Endothelial cell of umbilical vein (primary cell): Measurements from ENCODE around the gene ZNF462. TPM values are rescaled to one million over a fixed set of nuclear protein-coding genes. Genes with fewer than 3 reads are reported as not detected.

Experiments used
- BruUV-seq: library from RNA; stranded (reverse); fragments of 400-500 nt; replicated peaks from 2 replicates; lab custom pipeline; 2021; lab: Mats Ljungman, UMichigan
- CTCF ChIA-PET: fragments of 300-600, 350-600 bp; sonication (Branson Sonifier 250); formaldehyde crosslinking; loops from one replicate; lab custom pipeline; 2021; ENCODE audit warnings: antibody characterized with exemption, inconsistent platforms; lab: Charles Lee
- POLR2A ChIA-PET: fragments of 300-600, 350-600 bp; sonication (Branson Sonifier 250); formaldehyde crosslinking; loops from one replicate; lab custom pipeline; 2021; ENCODE audit warnings: antibody characterized with exemption, inconsistent platforms; lab: Charles Lee
- DNase-seq: peaks from one replicate; pipeline ENCODE4 v3.0.0-alpha.2; 2011; ENCODE audit warnings: low read depth, low spot score
- FAIRE-seq: peaks from 2 replicates; lab custom pipeline; 2011; peaks lifted over from hg19 to GRCh38; lab: Jason Lieb, UNC
- H2AFZ ChIP-seq: 2 replicates; pipeline ENCODE4 v1.6.0; 2012; ENCODE audit warnings: low read depth, low read length, control low read depth, inconsistent platforms
- H3K27ac ChIP-seq: 2 replicates; pipeline ENCODE4 v1.5.1; 2011; ENCODE audit warnings: low read depth, mild to moderate bottlenecking, control low read depth, low read length, moderate library complexity; ENCODE audit not compliant: insufficient read depth
- H3K27me3 ChIP-seq, 2 experiments: 2 replicates each; pipeline versions ENCODE4 v1.6.0 to v1.6.1; 2011; ENCODE audit warnings: low read length in 2 of 2, mixed read lengths in 1 of 2; ENCODE audit not compliant: control insufficient read depth in 2 of 2, insufficient read depth in 2 of 2
- H3K36me3 ChIP-seq, 2 experiments: 2 replicates in 1 of 2; 3 replicates in 1 of 2; pipeline ENCODE4 v1.5.1; 2011; ENCODE audit warnings: low read length in 2 of 2, mild to moderate bottlenecking in 1 of 2, moderate library complexity in 1 of 2; ENCODE audit not compliant: control insufficient read depth in 2 of 2, insufficient read depth in 2 of 2; ENCODE audit errors: extremely low read depth in 1 of 2
- H3K4me1 ChIP-seq: 3 replicates; pipeline ENCODE4 v1.5.1; 2011; ENCODE audit warnings: mild to moderate bottlenecking, low read length; ENCODE audit not compliant: control insufficient read depth, insufficient read depth; ENCODE audit errors: extremely low read depth
- H3K4me2 ChIP-seq: 2 replicates; pipeline ENCODE4 v1.6.1; 2011; ENCODE audit warnings: low read length, control low read depth, mixed read lengths; ENCODE audit not compliant: insufficient read depth
- H3K4me3 ChIP-seq, 3 experiments: fragments of 200-600 bp in 1 of 3; sonication (generic), shearing (Covaris generic) in 1 of 3; replicated peaks in 1 of 3; 2 replicates each; pipeline ENCODE4 v1.5.1; 2011 to 2016; ENCODE audit warnings: control low read depth in 3 of 3, low read length in 3 of 3, mild to moderate bottlenecking in 2 of 3, inconsistent platforms in 1 of 3, low read depth in 1 of 3, moderate library complexity in 1 of 3; ENCODE audit not compliant: insufficient read depth in 1 of 3
- H3K79me2 ChIP-seq: 2 replicates; pipeline ENCODE4 v1.6.0; 2012; ENCODE audit warnings: low read length, inconsistent platforms; ENCODE audit not compliant: control insufficient read depth, insufficient read depth
- H3K9ac ChIP-seq: replicated peaks from 2 replicates; pipeline ENCODE3; 2011; ENCODE audit warnings: low read length, control low read depth; ENCODE audit not compliant: insufficient read depth; ENCODE audit errors: extremely low read depth
- H3K9me1 ChIP-seq: replicated peaks from 3 replicates; pipeline ENCODE4 v1.6.0; 2011; ENCODE audit warnings: mild to moderate bottlenecking, low read length; ENCODE audit not compliant: control insufficient read depth, insufficient read depth; ENCODE audit errors: extremely low read depth
- H3K9me3 ChIP-seq: replicated peaks from 2 replicates; pipeline ENCODE4 v1.5.1; 2012; ENCODE audit warnings: low read length, inconsistent platforms; ENCODE audit not compliant: control insufficient read depth, insufficient read depth
- H4K20me1 ChIP-seq: replicated peaks from 2 replicates; pipeline ENCODE3; 2011; ENCODE audit warnings: mild to moderate bottlenecking, low read length; ENCODE audit not compliant: control insufficient read depth, insufficient read depth; ENCODE audit errors: extremely low read depth
- CTCF ChIP-seq, 2 donors: IDR thresholded peaks; 1 replicate in 1 of 2; 2 replicates in 1 of 2; pipeline ENCODE4 v1.5.1; 2011; ENCODE audit warnings: low read length in 2 of 2, mild to moderate bottlenecking in 2 of 2, moderate library complexity in 2 of 2, control low read depth in 1 of 2, inconsistent platforms in 1 of 2, low read depth in 1 of 2; ENCODE audit not compliant: insufficient read depth in 1 of 2; ENCODE audit errors: extremely low read depth in 1 of 2
- EZH2 ChIP-seq: IDR thresholded peaks from 2 replicates; pipeline ENCODE4 v1.6.1; 2012; ENCODE audit warnings: borderline replicate concordance, low read depth, mild to moderate bottlenecking, moderate library complexity, low read length, inconsistent platforms; ENCODE audit not compliant: severe bottlenecking
- FOS ChIP-seq: IDR thresholded peaks from 2 replicates; pipeline ENCODE4 v1.6.1; 2011; ENCODE audit warnings: mild to moderate bottlenecking, low read length, moderate library complexity, borderline replicate concordance; ENCODE audit not compliant: insufficient read depth
- GATA2 ChIP-seq: IDR thresholded peaks from 2 replicates; pipeline ENCODE4 v1.7.0; 2011; ENCODE audit warnings: low read depth, mild to moderate bottlenecking, moderate library complexity, mixed read lengths, low read length; ENCODE audit not compliant: insufficient read length, insufficient read depth
- JUN ChIP-seq: IDR thresholded peaks from 2 replicates; pipeline ENCODE4 v1.6.1; 2011; ENCODE audit warnings: borderline replicate concordance, low read depth; ENCODE audit not compliant: insufficient read length, insufficient read depth
- MAX ChIP-seq: IDR thresholded peaks from 2 replicates; pipeline ENCODE4 v1.6.1; 2011; ENCODE audit not compliant: insufficient read depth, insufficient read length
- MYC ChIP-seq: IDR thresholded peaks from one replicate; pipeline ENCODE4 v1.6.1; 2011; ENCODE audit warnings: mild to moderate bottlenecking, low read depth, low read length
- POLR2A ChIP-seq: IDR thresholded peaks from 2 replicates; pipeline ENCODE4 v1.6.1; 2012; ENCODE audit warnings: low read depth, mild to moderate bottlenecking, control low read depth, low read length
- POLR2AphosphoS5 ChIP-seq: IDR thresholded peaks from 2 replicates; pipeline ENCODE4 v1.6.1; 2012; ENCODE audit warnings: low read depth, mild to moderate bottlenecking, control low read depth, low read length, moderate library complexity; ENCODE audit not compliant: insufficient read depth
- dilution Hi-C: fragments of 300-500 bp; cut with MboI; formaldehyde crosslinking; loops from one replicate; pipeline ENCODE4 v1.15.0; 2019; ENCODE audit warnings: low sequenced_read_pairs; ENCODE audit not compliant: extremely low pct_ligation_motif_present
- intact Hi-C: fragments of 100-400 bp; cut with micrococcal nuclease; formaldehyde crosslinking; loops from one replicate; pipeline ENCODE4 v1.10.0; 2022
- polyA plus RNA-seq, 4 experiments: library from polyadenylated mRNA; depleted of rRNA in 3 of 4; stranded (reverse) in 3 of 4; unstranded in 1 of 4; fragments of >200 nt; gene quantifications; 2 replicates each; pipeline versions ENCODE4 v1.2.1 to v1.2.3, GENCODE V29; 2011 to 2012; ENCODE audit warnings: missing spikeins in 1 of 4
- total RNA-seq: library from RNA; stranded (reverse); gene quantifications from 2 replicates; pipeline ENCODE4 v1.2.3, GENCODE V29; 2021

Gene ZNF462
- total and polyA plus RNA-seq, 2 donors (not counting 3 experiments of a cell fraction or from before 2014, with no cell fraction given): 6.2 to 24.7 TPM

GRCh38 chr9:106972082-106972481 lies 109.1 kb downstream of the ZNF462 start:
- no peak overlapping the region for H3K4me3 ChIP-seq
- TF ChIP-seq CTCF (IDR thresholded peaks at IDR 0.05; ENCODE audit: extremely low read depth in 1 of 2, insufficient read depth in 1 of 2, low read depth in 1 of 2, low read length in 2 of 2) (no peak), MAX (no peak), POLR2A (no peak), JUN (no peak), FOS (no peak), MYC (no peak), GATA2 (no peak), EZH2 (no peak), POLR2AphosphoS5 (no peak)
- no peaks in the 10 kb centered on the region for H3K9me3 ChIP-seq
- FAIRE-seq (no peak), DNase-seq (no peak)
- H4K20me1 ChIP-seq: no peaks in the 10 kb centered on the region
- ChIA-PET CTCF (no interaction called here), POLR2A (no interaction called here)
- peaks cover 3 to 21% of the 10 kb centered on the region in 2 experiments for H3K36me3 ChIP-seq
- H2AFZ ChIP-seq: no peak overlapping the region
- dilution Hi-C loops: no loop called here
- H3K9me1 ChIP-seq: no peaks in the 10 kb centered on the region
- H3K9ac ChIP-seq: no peak overlapping the region
- H3K27ac ChIP-seq: no peak overlapping the region
- H3K79me2 ChIP-seq: no peaks in the 10 kb centered on the region
- intact Hi-C loops: no loop called here
- no peak overlapping the region for H3K4me2 ChIP-seq
- H3K27me3 ChIP-seq: no peaks in the 10 kb centered on the region
- no peaks in the 10 kb centered on the region for H3K4me1 ChIP-seq
- no TSS peak for BruUV-seq
